CD4-positive, alpha-beta T cell (primary cell): ENCODE data around the gene NSUN3. TPM values are rescaled to one million over a fixed set of nuclear protein-coding genes. Genes with fewer than 3 reads are reported as not detected.

Experiments used
- ATAC-seq: fragments of 200-7000 bp; cut with Tn5 transposase; one replicate; pipeline ENCODE4 v1.10.0; 2022; ENCODE audit warnings: mild to moderate bottlenecking; ENCODE audit not compliant: poor library complexity
- CTCF ChIA-PET: fragments of 350-600 bp; sonication (Branson Sonifier 250); formaldehyde crosslinking; loops from one replicate; lab custom pipeline; 2021; ENCODE audit warnings: antibody characterized with exemption, inconsistent platforms; lab: Charles Lee
- POLR2A ChIA-PET: fragments of 350-600 bp; sonication (Branson Sonifier 250); formaldehyde crosslinking; loops from one replicate; lab custom pipeline; 2021; ENCODE audit warnings: antibody characterized with exemption, inconsistent platforms; lab: Charles Lee
- DNase-seq, 14 experiments: peaks; one replicate each; pipeline ENCODE4 v3.0.0-alpha.2; 2013 to 2020; ENCODE audit warnings: mixed read lengths in 2 of 14
- H3K27ac ChIP-seq, 2 donors: one replicate each; pipeline versions ENCODE4 v1.5.1 to v1.7.0; 2013; ENCODE audit warnings: low read length in 2 of 2, low read depth in 1 of 2, mild to moderate bottlenecking in 1 of 2
- H3K27me3 ChIP-seq, 2 experiments: 1 replicate in 1 of 2; 2 replicates in 1 of 2; pipeline versions ENCODE4 v1.6.1 to v1.7.0; 2013; ENCODE audit warnings: low read length in 2 of 2, control low read depth in 1 of 2, mild to moderate bottlenecking in 1 of 2, moderate library complexity in 1 of 2; ENCODE audit not compliant: insufficient read depth in 2 of 2, control insufficient read depth in 1 of 2
- H3K36me3 ChIP-seq: one replicate; pipeline ENCODE4 v1.6.1; 2013; ENCODE audit warnings: low read length, control low read depth; ENCODE audit not compliant: insufficient read depth
- H3K4me1 ChIP-seq: one replicate; pipeline ENCODE4 v1.6.1; 2013; ENCODE audit warnings: low read length, control low read depth; ENCODE audit not compliant: insufficient read depth
- H3K4me3 ChIP-seq: one replicate; pipeline ENCODE4 v1.5.1; 2013; ENCODE audit warnings: mild to moderate bottlenecking, low read length, moderate library complexity
- H3K9me3 ChIP-seq, 2 experiments: 1 replicate in 1 of 2; 2 replicates in 1 of 2; pipeline versions ENCODE4 v1.6.1 to v1.7.0; 2013; ENCODE audit warnings: low read length in 2 of 2, mild to moderate bottlenecking in 2 of 2, control low read depth in 1 of 2, moderate library complexity in 1 of 2; ENCODE audit not compliant: control insufficient read depth in 1 of 2, insufficient read depth in 1 of 2
- H3K27ac Mint-ChIP-seq: one replicate; pipeline ENCODE4 v1.8.0; 2020; ENCODE audit warnings: mixed read lengths
- H3K27me3 Mint-ChIP-seq: one replicate; pipeline ENCODE4 v1.8.0; 2021; ENCODE audit warnings: mixed read lengths
- H3K36me3 Mint-ChIP-seq: one replicate; pipeline ENCODE4 v1.8.0; 2021; ENCODE audit warnings: low read depth, mixed read lengths
- H3K4me1 Mint-ChIP-seq: one replicate; pipeline ENCODE4 v1.8.0; 2021; ENCODE audit warnings: low read depth, mixed read lengths
- H3K4me3 Mint-ChIP-seq: one replicate; pipeline ENCODE4 v1.8.0; 2020; ENCODE audit warnings: mild to moderate bottlenecking, mixed read lengths
- H3K9me3 Mint-ChIP-seq: one replicate; pipeline ENCODE4 v1.8.0; 2020; ENCODE audit warnings: mixed read lengths
- CTCF ChIP-seq: fragments of 200-600 bp; IDR thresholded peaks from one replicate; pipeline ENCODE4 v1.8.0; 2022; ENCODE audit warnings: antibody characterized with exemption, mild to moderate bottlenecking
- intact Hi-C, 2 experiments: fragments of 100-400 bp; cut with DNase I in 1 of 2; cut with micrococcal nuclease in 1 of 2; formaldehyde crosslinking; loops; one replicate each; pipeline versions ENCODE4 v1.15.1 to v1.9.0; 2023 to 2025; cut with DNase I, micrococcal nuclease
- total RNA-seq, 174 experiments: library from RNA in 2 of 174; stranded (reverse) in 2 of 174; gene quantifications; one replicate each; pipeline ENCODE4 v1.2.3 and lab custom pipeline; 2021 to 2026

NSUN3 gene
- total RNA-seq, 2 experiments from 2014 or later = 12.4 to 13.4 TPM

DNA sequence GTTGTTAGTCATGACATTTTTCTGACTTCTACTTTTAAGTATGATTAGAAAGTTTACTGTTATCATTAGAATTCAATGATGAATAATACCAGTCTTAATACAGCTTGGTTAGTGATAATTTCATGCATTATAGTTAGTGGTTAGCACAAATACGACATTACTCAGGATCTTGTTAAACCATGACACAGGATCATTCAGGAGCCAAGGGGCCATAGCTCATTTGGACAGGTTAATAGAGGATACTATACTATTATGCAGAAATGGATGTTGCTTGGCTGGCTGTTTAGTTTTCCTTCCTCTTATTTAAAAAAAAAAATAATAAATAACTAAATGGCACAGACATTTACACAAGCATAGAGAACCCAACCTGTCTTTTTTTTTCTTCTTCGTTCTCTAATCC lies 55.5 kb downstream of the NSUN3 start:
- H3K4me1 ChIP-seq = no peaks in the 10 kb centered on the region
- Mint-ChIP-seq H3K27me3 (no peaks in the 10 kb centered on the region), H3K27ac (no peak overlapping the region), H3K4me3 (no peak overlapping the region), H3K36me3 (peaks cover 14% of the 10 kb centered on the region), H3K9me3 (no peaks in the 10 kb centered on the region), H3K4me1 (peaks cover 10% of the 10 kb centered on the region)
- intact Hi-C loops = no loop called here
- H3K36me3 ChIP-seq = peaks cover 3% of the 10 kb centered on the region
- no peaks in the 10 kb centered on the region for H3K9me3 ChIP-seq
- TF ChIP-seq CTCF = no peak
- ATAC-seq (no peak), DNase-seq (no peak)
- ChIA-PET POLR2A (no interaction called here), CTCF (no interaction called here)
- H3K27ac ChIP-seq = no peak overlapping the region
- H3K4me3 ChIP-seq = no peak overlapping the region
- no peaks in the 10 kb centered on the region for H3K27me3 ChIP-seq

DNA sequence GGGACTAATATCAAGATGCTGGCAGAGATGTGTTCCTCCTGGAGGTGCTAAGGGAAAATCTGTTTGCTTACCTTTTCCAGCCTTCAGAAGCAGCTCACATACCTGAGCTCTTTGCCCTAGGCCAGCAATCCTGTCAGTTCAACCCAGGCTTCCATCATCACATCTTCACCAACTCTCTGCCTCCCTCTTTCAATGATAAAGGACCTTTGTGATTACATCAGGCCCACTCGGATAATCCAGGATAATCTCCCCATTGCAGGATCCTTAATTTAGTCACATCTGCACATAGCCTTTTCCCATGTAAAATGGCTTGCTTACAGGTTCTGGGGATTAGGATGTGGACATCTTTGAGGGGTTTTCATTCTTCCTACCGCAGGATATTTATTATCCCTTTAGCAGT lies 58.3 kb downstream of the NSUN3 start:
- Histone ChIP-seq H3K4me3 (no peak overlapping the region), H3K9me3 (no peaks in the 10 kb centered on the region), H3K4me1 (no peaks in the 10 kb centered on the region), H3K27me3 (no peaks in the 10 kb centered on the region), H3K36me3 (peaks cover 18% of the 10 kb centered on the region), H3K27ac (no peak overlapping the region)
- POLR2A ChIA-PET = no interaction called here
- Mint-ChIP-seq H3K27ac (no peak overlapping the region), H3K27me3 (no peaks in the 10 kb centered on the region), H3K4me3 (no peak overlapping the region), H3K4me1 (peaks cover 10% of the 10 kb centered on the region), H3K36me3 (peaks cover 26% of the 10 kb centered on the region), H3K9me3 (no peaks in the 10 kb centered on the region)
- CTCF ChIA-PET = no interaction called here
- ATAC-seq (no peak), DNase-seq (no peak)
- intact Hi-C loops = no loop called here
- TF ChIP-seq CTCF = no peak

- POLR2A ChIA-PET = no interaction called here
- no peak for TF ChIP-seq CTCF
These were observed 64.3 kb downstream of the NSUN3 start for GRCh38 chr3:94127115-94127514.

More at GRCh38 chr3:94127115-94127514, 64.3 kb downstream of the NSUN3 start:
- Mint-ChIP-seq H3K27ac (no peak overlapping the region), H3K4me3 (no peak overlapping the region), H3K27me3 (no peaks in the 10 kb centered on the region), H3K9me3 (no peaks in the 10 kb centered on the region), H3K4me1 (no peaks in the 10 kb centered on the region), H3K36me3 (peaks cover 57% of the 10 kb centered on the region)
- DNase-seq = no peak
- Histone ChIP-seq H3K36me3 (peaks cover 29% of the 10 kb centered on the region), H3K4me1 (no peaks in the 10 kb centered on the region), H3K27ac (no peak overlapping the region), H3K9me3 (no peaks in the 10 kb centered on the region), H3K4me3 (no peak overlapping the region), H3K27me3 (no peaks in the 10 kb centered on the region)
- no peak for ATAC-seq
- intact Hi-C loops = no loop called here
- CTCF ChIA-PET = no interaction called here
